AG08396 (cell line): Measurements from ENCODE around the gene CD84.
"Not testable (repeated sequence)": the region's sequence is repeated elsewhere in the genome, so short reads cannot be mapped to it uniquely, and the experiment has no call there.

Source experiments
- DNase-seq: peaks from one replicate; pipeline ENCODE4 v3.0.0; 2012; ENCODE audit warnings: low spot score, mixed read lengths

Gene CD84

GRCh38 chr1:160610569-160611242 lies 31.4 kb upstream of the CD84 start:
- DNase-seq: no peak

DNA sequence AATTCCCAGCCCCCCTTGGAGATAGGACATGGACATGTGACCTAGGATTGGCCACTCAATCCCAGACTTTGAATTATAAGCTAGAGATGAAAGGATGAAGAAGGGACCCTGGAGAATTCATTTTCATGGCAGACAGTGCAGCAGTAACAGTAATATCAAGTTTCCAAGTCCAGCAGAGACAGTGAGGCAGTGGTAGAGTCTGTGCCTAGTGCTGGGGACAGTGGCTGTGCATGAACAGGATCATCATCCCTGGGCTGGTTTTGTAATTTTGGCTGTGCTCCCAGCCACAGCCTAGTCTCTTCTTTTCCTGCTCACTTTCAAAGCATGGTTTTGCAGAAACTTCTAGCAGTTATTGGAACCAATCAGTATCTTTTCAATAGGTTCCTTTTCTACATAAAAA lies 29.6 kb upstream of the CD84 start:
- no peak for DNase-seq

- DNase-seq: no peak
Observed at GRCh38 chr1:160608514-160608913, 29.2 kb upstream of the CD84 start.

DNA sequence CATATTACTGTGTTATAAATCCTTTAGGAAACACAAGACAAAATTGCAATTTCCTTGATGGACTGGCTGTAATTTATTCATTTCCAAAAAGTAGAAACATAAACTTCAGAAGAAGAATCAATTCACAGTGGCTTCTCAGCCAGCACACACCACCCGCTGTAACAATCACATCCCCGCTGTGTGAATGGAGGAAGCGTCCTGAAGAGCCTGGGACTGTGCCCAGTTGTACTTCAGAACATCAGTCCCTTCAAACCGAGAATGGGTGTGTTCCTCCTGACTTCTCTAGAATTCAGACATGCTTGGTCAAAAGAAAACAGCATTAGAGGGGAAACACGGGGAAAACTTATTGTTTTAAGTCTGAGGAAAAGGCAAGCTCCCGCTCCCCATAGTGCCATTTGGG lies 28.8 kb upstream of the CD84 start:
- DNase-seq: no peak

- DNase-seq: no peak
Observed at GRCh38 chr1:160607672-160608032, 28.4 kb upstream of the CD84 start.

DNA sequence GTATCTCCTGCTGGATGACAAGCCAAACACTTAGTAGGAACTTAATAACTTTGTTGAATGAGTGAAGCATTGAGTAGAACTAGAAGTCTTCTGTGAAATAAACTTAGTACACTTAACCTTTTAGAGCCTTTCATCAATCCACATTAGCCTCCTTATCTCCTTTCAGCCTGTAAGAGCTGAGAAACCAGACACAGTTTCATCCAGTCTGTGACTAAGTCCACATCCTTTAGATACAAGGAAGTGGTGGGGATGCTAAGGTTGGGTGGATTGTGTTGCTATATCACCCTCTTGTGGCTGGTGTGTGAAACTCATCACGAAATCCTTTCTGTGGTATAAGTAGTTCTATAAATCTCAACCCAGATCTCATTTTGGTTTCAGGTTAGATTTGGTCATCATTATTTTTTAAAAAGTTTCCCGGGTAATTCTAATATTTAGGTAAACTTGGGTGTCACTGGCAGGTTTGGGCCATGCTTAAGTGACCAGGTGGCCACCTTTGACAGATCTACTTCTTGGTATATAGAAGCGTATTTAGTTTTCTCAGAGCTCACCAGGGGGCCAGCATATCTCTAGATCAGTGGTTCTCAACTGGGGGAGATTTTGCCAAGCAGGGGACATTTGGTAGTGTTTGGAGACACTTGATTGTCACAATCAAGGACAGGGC lies 27.8 kb upstream of the CD84 start:
- peak; percentile 49 for DNase-seq

DNA sequence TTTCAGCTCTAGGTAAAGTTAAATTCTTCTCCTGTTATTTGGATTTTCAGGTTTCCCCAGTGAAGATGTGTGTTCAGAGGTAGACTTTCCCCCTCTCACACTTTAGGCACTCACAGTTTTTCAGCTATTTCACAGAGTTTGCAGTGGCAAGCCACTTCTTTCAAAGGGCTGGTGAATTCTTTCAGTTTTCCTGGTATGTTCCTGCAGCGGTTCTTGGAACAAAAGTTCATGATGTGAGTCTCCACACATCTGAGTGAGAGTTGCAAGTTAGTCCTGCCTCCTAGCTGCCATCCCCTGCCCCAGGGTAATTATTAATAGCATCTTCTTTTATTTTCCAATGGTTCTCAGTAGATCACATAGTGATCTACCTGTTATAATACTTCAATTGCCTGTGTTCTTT lies 27.3 kb upstream of the CD84 start:
- no peak for DNase-seq

DNA sequence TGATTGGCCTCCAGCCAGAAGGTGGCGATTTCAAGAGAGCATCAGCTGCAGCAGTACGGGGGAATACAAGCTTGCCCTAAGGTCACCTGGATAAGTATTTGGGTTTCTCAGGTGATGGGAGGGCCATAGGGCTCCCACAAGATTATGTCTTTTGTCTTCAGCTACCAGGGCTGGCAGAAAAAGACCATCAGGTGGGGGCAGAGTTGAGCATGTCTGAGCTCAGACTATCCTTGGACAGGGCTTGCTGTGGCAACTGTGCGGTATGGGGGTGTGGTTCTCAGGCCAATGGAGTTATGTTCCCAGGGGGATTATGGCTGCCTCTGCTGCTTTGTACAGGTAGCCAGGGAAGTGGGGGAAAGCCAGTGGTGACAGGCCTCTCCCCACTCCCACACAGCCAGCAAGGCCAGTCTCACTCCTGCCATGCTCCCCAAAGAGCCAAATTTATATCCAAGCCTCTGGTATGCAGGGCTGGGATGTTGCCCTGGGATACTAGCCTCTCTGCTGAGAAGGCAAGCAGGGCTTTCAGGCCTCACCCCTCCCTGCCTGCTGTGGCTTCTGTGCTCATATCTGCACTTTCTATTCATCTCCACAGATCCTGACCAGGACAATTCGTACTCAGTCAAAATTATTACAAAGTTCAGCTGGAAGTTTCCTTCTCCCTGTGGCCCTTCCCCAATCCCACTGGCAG lies 26.6 kb upstream of the CD84 start:
- DNase-seq: no peak

GRCh38 chr1:160605205-160605604 lies 25.9 kb upstream of the CD84 start:
- no peak for DNase-seq

- DNase-seq: no peak
Observed at GRCh38 chr1:160597705-160598104, 18.4 kb upstream of the CD84 start.

- DNase-seq: no peak
Observed at GRCh38 chr1:160597051-160597450, 17.8 kb upstream of the CD84 start.

DNA sequence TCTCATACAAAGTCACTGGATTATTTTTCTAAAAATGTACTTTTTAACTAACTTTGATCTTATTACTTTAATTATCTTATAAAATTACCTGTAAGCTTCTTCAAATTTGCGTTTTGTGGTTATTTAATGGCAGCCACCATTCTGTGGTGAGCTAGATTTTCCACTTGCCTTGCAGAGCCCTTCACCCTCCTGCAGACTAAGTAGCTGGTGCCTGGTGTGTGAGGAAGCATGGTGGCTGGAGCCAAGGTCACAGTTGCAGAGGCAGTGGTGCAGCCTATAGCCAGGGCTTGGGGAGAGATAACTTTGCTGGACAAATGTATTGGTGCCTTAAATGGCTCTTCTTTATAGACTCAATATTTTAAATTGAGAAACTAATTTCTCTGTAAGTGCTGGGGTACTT lies 11.2 kb upstream of the CD84 start:
- no peak for DNase-seq

- no peak for DNase-seq
Observed at GRCh38 chr1:160588468-160588867, 9.2 kb upstream of the CD84 start.

- DNase-seq: no peak
Observed at GRCh38 chr1:160584784-160585183, 5.5 kb upstream of the CD84 start.

DNA sequence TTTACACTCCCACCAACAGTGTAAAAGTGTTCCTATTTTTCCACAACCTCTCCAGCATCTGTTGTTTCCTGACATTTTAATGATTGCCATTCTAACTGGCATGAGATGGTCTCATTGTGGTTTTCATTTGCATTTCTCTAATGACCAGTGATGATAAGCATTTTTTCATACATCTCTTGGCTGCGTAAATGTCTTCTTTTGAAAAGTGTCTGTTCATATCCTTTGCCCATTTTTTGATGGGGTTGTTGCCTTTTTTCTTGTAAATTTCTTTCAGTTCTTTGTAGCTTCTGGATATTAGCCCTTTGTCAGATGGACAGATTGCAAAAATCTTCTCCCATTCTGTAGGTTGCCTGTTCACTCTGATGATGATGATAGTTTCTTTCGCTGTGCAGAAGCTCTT lies 3.7 kb upstream of the CD84 start:
- not testable (repeated sequence) for DNase-seq

DNA sequence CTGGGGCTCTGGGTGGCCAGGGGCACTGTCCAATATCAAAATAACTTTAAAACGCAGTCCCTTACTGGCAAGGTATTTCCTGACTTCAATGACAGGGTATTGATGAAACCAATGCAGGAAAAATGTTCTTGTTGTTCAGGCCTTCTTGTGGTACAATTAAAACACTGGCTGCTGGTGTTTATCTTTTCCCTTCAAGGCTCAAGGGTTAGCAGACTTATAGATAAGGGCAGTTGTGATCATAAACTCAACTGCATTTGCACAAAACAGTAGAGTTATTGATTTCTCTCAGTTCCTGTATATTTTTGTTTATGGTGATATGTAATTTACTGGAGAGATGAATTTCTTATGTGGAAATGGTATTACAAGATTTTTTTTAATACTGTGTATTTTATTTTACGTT lies 2.7 kb upstream of the CD84 start:
- DNase-seq: no peak

DNA sequence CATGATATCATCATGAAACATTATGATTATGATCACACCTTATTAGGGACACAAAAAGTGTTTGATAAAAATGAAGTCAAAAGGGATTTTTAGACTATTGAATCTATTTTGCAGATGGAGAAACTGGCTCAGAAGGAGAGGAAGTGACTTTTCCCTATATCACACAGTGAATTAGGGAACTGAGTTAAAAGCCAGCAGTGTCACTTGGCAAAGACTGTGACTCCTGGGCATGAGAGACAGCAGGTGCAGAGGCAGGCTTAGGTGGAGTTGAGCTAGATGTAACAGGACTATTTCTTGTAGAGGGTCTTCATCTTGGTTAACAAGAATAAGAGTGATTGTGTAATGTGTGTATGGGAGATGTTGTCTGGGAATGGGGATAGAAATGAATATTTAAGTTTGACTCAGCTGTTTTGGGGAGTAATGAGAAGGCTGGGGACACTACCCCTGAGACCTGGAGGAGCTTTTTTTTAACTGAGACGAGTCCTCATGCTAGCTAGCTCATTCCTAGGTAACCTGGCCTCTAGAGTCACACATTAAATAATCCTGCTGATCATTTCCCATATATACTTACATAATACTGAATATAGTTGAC lies 1.0 kb upstream of the CD84 start:
- DNase-seq: no peak

DNA sequence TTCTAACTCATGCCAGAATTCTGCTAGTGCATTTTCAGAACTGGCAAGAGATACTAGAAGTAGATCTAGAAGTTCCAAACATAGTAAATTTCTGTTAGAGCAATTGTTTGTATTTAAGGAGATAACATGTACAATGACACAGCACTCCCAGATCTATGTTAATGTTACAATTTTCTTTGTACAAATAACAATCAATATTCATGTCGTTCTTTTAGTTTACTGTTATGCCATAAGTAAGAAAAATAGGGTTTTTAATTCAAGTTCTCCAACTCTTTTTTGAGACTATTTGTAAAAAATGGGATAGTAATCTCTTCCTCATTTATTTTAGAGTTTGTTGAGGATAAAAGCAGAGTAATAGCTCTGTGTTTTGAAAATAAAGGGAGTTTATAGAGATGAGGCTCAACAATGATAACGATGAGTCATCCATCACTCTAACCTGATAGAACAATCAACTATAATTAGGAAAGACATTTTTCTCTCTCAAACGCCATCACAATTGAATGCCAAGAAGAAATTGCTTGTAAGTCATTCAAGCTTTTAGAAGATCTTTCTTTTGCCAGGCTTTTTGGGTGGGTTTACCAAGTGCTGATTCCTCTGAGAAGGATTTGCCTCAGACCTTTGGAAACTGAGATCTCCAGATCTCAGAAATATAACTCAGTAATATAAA lies 638 bp downstream of the CD84 start:
- DNase-seq: no peak

DNA sequence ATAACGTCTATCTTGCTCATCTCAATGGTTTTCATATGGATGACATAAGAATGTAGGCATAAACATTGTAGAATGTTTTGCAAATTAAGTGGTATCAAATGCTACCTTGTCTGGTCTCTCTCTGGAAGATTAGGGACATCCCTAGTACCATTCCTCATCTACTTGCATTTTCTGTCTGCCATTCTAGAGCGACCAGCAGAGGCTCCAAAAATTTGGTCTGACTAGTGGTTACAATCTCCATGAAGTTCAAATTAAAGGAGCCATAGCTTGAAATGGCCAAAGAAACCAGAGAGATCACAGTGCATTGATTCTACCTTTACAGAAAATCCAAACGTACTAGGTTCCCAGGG lies 1.1 kb downstream of the CD84 start:
- DNase-seq: no peak

GRCh38 chr1:160577671-160578070 lies 1.6 kb downstream of the CD84 start:
- DNase-seq: no peak

- no peak for DNase-seq
Observed at GRCh38 chr1:160576884-160577283, 2.4 kb downstream of the CD84 start.

GRCh38 chr1:160576390-160576789 lies 2.9 kb downstream of the CD84 start:
- no peak for DNase-seq
